SK-N-DZ (cell line): ENCODE measurements around the gene NKX2-8.
"Not testable (repeated sequence)": the region's sequence is repeated elsewhere in the genome, so short reads cannot be mapped to it uniquely, and the experiment has no call there.

ENCODE experiments used
- DNase-seq: peaks from one replicate; pipeline ENCODE4 v3.0.0-alpha.2; 2015; ENCODE audit warnings: low spot score

The NKX2-8 gene

GRCh38 chr14:36580141-36580855 is 2.1 kb downstream of the NKX2-8 start:
- no peak for DNase-seq

GRCh38 chr14:36579573-36580140 is 2.8 kb downstream of the NKX2-8 start:
- DNase-seq, result no peak

GRCh38 chr14:36579001-36579555 is 3.3 kb downstream of the NKX2-8 start:
- no peak for DNase-seq

GRCh38 chr14:36570065-36570464 is 12.3 kb downstream of the NKX2-8 start:
- no peak for DNase-seq

- peak; percentile 3 for DNase-seq
These were observed 25.5 kb downstream of the NKX2-8 start for GRCh38 chr14:36556811-36557433.

GRCh38 chr14:36555998-36556743 is 26.2 kb downstream of the NKX2-8 start:
- no peak for DNase-seq

- DNase-seq, result peak; percentile 34
These were observed 28.7 kb downstream of the NKX2-8 start for GRCh38 chr14:36553656-36554260.

GRCh38 chr14:36550899-36551298 is 31.5 kb downstream of the NKX2-8 start:
- DNase-seq, result no peak

GRCh38 chr14:36544280-36544679 is 38.1 kb downstream of the NKX2-8 start:
- not testable (repeated sequence) for DNase-seq

GRCh38 chr14:36538051-36538450 is 44.4 kb downstream of the NKX2-8 start:
- DNase-seq, result no peak
